K562 (cell line): ENCODE data around the gene C1QTNF8. TPM values are rescaled to one million over a fixed set of nuclear protein-coding genes. Genes with fewer than 3 reads are reported as not detected.

Experiments
- ARID1B ChIP-seq: fragments of 450-650 bp; IDR thresholded peaks from 2 replicates; pipeline ENCODE4 v1.6.1; 2016; ENCODE audit warnings: antibody characterized with exemption, mild to moderate bottlenecking, inconsistent platforms
- CBFB ChIP-seq: sonication (generic); formaldehyde crosslinking; IDR thresholded peaks from 2 replicates; pipeline ENCODE4 v1.4.0; 2020; ENCODE audit warnings: mild to moderate bottlenecking, missing genetic modification reagents
- CREB5 ChIP-seq: fragments of 250-450 bp; sonication (Bioruptor Pico); IDR thresholded peaks from 2 replicates; pipeline ENCODE4 v1.5.0; 2020; ENCODE audit warnings: mild to moderate bottlenecking
- E2F8 ChIP-seq: fragments of 450-650 bp; IDR thresholded peaks from 2 replicates; pipeline ENCODE4 v1.7.1; 2018; ENCODE audit warnings: mild to moderate bottlenecking, low read depth; ENCODE audit not compliant: partially characterized antibody
- KLF1 ChIP-seq: fragments of 450-650 bp; IDR thresholded peaks from 2 replicates; pipeline ENCODE4 v1.6.1; 2016; ENCODE audit warnings: missing genetic modification characterization, missing compliant biosample characterization
- NRF1 ChIP-seq, 2 experiments: fragments of 450-650 bp; IDR thresholded peaks in 1 of 2; conservative IDR thresholded peaks in 1 of 2; 2 replicates each; pipeline ENCODE4 v1.6.1; 2014; ENCODE audit warnings: mild to moderate bottlenecking in 2 of 2
- SMARCA4 ChIP-seq: fragments of 450-650 bp; IDR thresholded peaks from 2 replicates; pipeline ENCODE4 v1.6.1; 2016
- SNIP1 ChIP-seq: fragments of 450-650 bp; IDR thresholded peaks from 2 replicates; pipeline ENCODE4 v1.7.1; 2017; ENCODE audit warnings: low read depth, mild to moderate bottlenecking
- SP2 ChIP-seq: IDR thresholded peaks from 2 replicates; pipeline ENCODE4 v1.6.1; 2011; ENCODE audit warnings: mild to moderate bottlenecking, low read depth, low read length, moderate library complexity; ENCODE audit not compliant: poor library complexity, severe bottlenecking; ENCODE audit errors: extremely low read depth
- ZBTB49 ChIP-seq: sonication (generic); formaldehyde crosslinking; IDR thresholded peaks from 2 replicates; pipeline ENCODE4 v1.8.0; 2022; ENCODE audit warnings: missing genetic modification reagents, mild to moderate bottlenecking, borderline replicate concordance
- ZKSCAN3 ChIP-seq: fragments of 250-450 bp; sonication (Bioruptor Pico); IDR thresholded peaks from 2 replicates; pipeline ENCODE4 v1.4.0; 2020
- ZMIZ1 ChIP-seq, 2 experiments: fragments of 150-350 bp in 1 of 2; IDR thresholded peaks; 2 replicates each; pipeline ENCODE4 v1.6.1; 2012 to 2016; ENCODE audit warnings: low read depth in 2 of 2, low read length in 2 of 2, mild to moderate bottlenecking in 1 of 2, moderate library complexity in 1 of 2
- ZNF143 ChIP-seq: sonication (generic); formaldehyde crosslinking; IDR thresholded peaks from 2 replicates; pipeline ENCODE4 v1.9.0; 2022; ENCODE audit warnings: mild to moderate bottlenecking, missing genetic modification reagents
- ZNF311 ChIP-seq: fragments of 250-450 bp; sonication (Bioruptor Pico); IDR thresholded peaks from 2 replicates; pipeline ENCODE4 v1.4.0; 2020; ENCODE audit warnings: mild to moderate bottlenecking, moderate library complexity
- ZNF347 ChIP-seq: fragments of 450-650 bp; formaldehyde crosslinking; IDR thresholded peaks from 2 replicates; pipeline ENCODE4 v1.4.0; 2020; ENCODE audit warnings: low read depth, mild to moderate bottlenecking, moderate library complexity
- ZNF740 ChIP-seq, 3 experiments: fragments of 200-800 bp in 1 of 3; sonication (Bioruptor generic) in 1 of 3; sonication (generic) in 1 of 3; formaldehyde crosslinking in 1 of 3; IDR thresholded peaks; 2 replicates each; pipeline versions ENCODE4 v1.6.1 to v1.8.0; 2016 to 2022; ENCODE audit warnings: mild to moderate bottlenecking in 2 of 3, missing compliant biosample characterization in 2 of 3, missing genetic modification characterization in 2 of 3, missing genetic modification reagents in 1 of 3
- polyA plus RNA-seq, 8 experiments: library from polyadenylated mRNA; depleted of rRNA in 4 of 8; stranded (reverse) in 5 of 8; unstranded in 3 of 8; fragments of >200 nt; fragmentation: Nextera tagmentation in 2 of 8; fragmentation: Illumina TruSeq in 1 of 8; extraction: Ambion mirVana in 2 of 8; extraction: Trizol in 1 of 8; gene quantifications; 2 replicates each; pipeline versions ENCODE4 v1.2.1 to v1.2.3, GENCODE V29; 2011 to 2014; ENCODE audit warnings: inconsistent platforms in 1 of 8, missing spikeins in 1 of 8
- total RNA-seq, 7 experiments: library from RNA; depleted of rRNA in 6 of 7; stranded (reverse); fragments of >200 nt in 6 of 7; fragmentation: Illumina TruSeq in 2 of 7; extraction: Trizol in 2 of 7; gene quantifications; 2 replicates each; pipeline versions ENCODE4 v1.2.1 to v1.2.3, GENCODE V29; 2011 to 2021; ENCODE audit warnings: low replicate concordance in 1 of 7

Gene C1QTNF8
- total and polyA plus RNA-seq, 9 of the 15 experiments (the other 6 are each of a cell fraction or from before 2014, with no cell fraction given): not detected

GRCh38 chr16:1125471-1125870, 29.4 kb upstream of the C1QTNF8 start (continued):
- TF ChIP-seq E2F8: no peak
- no peak for TF ChIP-seq ZMIZ1 (IDR thresholded peaks at IDR 0.05; ENCODE audit: low read depth in 2 of 2, low read length in 2 of 2)
- no peak for TF ChIP-seq ZNF740 (CRISPR knock-in tag; IDR thresholded peaks at IDR 0.05)
- TF ChIP-seq ZNF740 (tag; IDR thresholded peaks at IDR 0.05): no peak
- TF ChIP-seq SP2: no peak
- no peak for TF ChIP-seq CREB5 (CRISPR knock-in tag)
- TF ChIP-seq ZNF143 (CRISPR knock-in tag): no peak
- TF ChIP-seq ZNF347 (CRISPR knock-in tag): no peak
- no peak for TF ChIP-seq ZNF311 (CRISPR knock-in tag)
- TF ChIP-seq SNIP1: no peak
- no peak for TF ChIP-seq SMARCA4
- TF ChIP-seq NRF1 (conservative IDR thresholded peaks at IDR 0.05 in 1 of 2, IDR thresholded peaks at IDR 0.05 in 1 of 2): peak in 1 of 2 experiments; percentile 51; a peak in 2 of 4 replicates
- no peak for TF ChIP-seq ZKSCAN3
- no peak for TF ChIP-seq KLF1 (tag)
- TF ChIP-seq CBFB: no peak
- TF ChIP-seq ARID1B: no peak
- no peak for TF ChIP-seq ZBTB49
